IPS-18a (cell line): ENCODE measurements around the gene SAMD4B.
"Not testable (repeated sequence)": the region's sequence is repeated elsewhere in the genome, so short reads cannot be mapped to it uniquely, and the experiment has no call there.

Source experiments
- H3K27ac ChIP-seq: one replicate; pipeline ENCODE4 v1.5.1; 2013; ENCODE audit warnings: low read length
- H3K27me3 ChIP-seq: one replicate; pipeline ENCODE4 v1.6.1; 2013; ENCODE audit warnings: mild to moderate bottlenecking, low read length; ENCODE audit not compliant: control insufficient read depth, insufficient read depth
- H3K36me3 ChIP-seq: one replicate; pipeline ENCODE4 v1.6.1; 2013; ENCODE audit warnings: low read depth, low read length; ENCODE audit not compliant: control insufficient read depth
- H3K4me1 ChIP-seq: one replicate; pipeline ENCODE4 v1.6.1; 2013; ENCODE audit warnings: low read depth, low read length; ENCODE audit not compliant: control insufficient read depth
- H3K4me3 ChIP-seq: one replicate; pipeline ENCODE4 v1.5.1; 2013; ENCODE audit warnings: low read length
- H3K9ac ChIP-seq: one replicate; pipeline ENCODE4 v1.6.1; 2013; ENCODE audit warnings: mild to moderate bottlenecking, low read length, moderate library complexity
- H3K9me3 ChIP-seq: one replicate; pipeline ENCODE4 v1.6.1; 2013; ENCODE audit warnings: low read depth, low read length; ENCODE audit not compliant: control insufficient read depth

The SAMD4B gene

DNA sequence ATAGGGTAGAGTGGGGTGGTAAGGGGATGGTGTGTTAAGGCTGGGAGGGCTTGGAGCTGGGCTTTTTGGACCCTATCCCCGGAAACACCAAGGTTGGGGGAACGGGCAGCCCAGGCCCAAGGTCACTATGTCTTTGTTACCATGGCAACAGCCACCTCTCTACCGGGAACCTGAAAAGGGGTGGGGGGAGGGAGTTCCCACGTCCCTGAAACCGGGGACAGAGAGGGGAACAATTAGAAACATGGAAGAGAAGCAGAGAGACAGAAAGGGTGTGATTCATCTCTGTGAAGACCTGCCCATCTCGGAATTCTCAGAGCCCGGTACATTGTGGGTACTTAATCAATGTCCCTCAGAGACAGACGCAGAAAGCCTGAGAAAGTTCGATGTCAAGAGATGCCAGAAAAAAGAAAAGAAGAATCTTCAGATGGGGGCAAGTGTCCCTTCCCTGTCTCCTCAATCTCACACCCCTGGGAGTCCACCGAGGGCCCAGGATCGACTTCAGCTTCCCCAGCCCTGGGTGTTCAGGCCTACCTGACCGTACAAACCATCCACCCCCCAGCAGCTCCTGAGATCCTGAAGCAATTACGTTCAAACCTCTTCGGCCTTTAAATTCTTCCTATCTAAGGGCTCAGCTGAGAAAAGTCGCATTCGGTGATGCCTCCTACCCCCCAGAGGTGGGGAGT is 14.7 kb upstream of the SAMD4B start:
- no peak overlapping the region for H3K27ac ChIP-seq
- no peaks in the 10 kb centered on the region for H3K36me3 ChIP-seq
- no peaks in the 10 kb centered on the region for H3K9me3 ChIP-seq
- H3K9ac ChIP-seq: no peak overlapping the region
- H3K27me3 ChIP-seq: peaks cover 4% of the 10 kb centered on the region
- peaks cover 10% of the 10 kb centered on the region for H3K4me1 ChIP-seq
- no peak overlapping the region for H3K4me3 ChIP-seq

DNA sequence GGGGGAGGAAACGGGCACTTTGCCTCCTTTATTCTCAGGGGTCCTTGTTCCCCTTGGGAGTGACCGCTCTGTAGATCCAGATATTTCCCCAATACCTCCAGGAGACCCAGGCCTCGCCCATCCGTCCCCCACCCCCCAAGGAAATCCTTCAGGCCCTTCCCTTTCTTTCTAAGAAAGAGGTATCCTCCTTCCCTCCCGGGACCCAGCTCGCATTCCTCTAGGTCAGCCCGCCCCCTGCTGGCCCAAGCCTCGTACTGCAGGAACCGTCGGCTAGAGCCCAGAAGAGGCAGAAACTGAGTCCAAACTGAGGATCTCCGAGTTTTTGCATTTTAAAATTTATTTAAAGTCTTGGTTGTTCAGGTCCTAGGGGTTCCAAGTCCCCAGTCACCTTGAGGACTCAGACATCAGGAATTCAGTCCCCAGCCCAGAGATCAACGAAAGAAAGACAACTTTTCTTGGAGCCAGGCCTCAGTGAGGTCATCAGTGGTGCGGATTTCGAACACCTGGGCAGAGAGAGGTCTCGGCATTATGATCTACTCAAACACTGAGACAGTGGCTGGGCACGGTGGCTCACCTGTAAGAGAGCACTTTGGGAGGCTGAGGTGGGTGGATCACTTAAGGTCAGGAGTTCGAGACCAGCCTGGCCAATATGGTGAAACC is 14.0 kb upstream of the SAMD4B start:
- H3K4me1 ChIP-seq: peaks cover 10% of the 10 kb centered on the region
- no peak overlapping the region for H3K4me3 ChIP-seq
- H3K9ac ChIP-seq: no peak overlapping the region
- no peak overlapping the region for H3K27ac ChIP-seq
- H3K27me3 ChIP-seq: peaks cover 4% of the 10 kb centered on the region
- H3K9me3 ChIP-seq: no peaks in the 10 kb centered on the region
- no peaks in the 10 kb centered on the region for H3K36me3 ChIP-seq

DNA sequence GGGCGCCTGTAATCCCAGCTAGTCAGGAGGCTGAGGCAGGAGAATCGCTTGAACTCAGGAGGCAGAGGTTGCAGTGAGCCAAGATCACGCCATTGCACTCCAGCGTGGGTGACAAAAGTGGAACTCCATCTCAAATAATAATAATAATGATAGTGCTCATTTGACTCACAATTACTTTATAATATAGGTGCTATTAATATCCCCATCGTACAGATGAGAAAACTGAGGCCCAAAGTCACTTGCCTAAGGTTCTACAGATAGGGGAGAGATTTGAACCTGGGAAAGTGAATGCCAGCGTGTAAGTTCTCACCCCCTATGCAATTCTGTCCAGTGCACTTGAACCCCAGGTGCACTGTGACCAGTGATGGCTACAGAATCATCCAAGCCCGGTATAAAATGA is 12.3 kb upstream of the SAMD4B start:
- no peak overlapping the region for H3K4me3 ChIP-seq
- no peak overlapping the region for H3K27ac ChIP-seq
- no peaks in the 10 kb centered on the region for H3K9me3 ChIP-seq
- H3K36me3 ChIP-seq: no peaks in the 10 kb centered on the region
- peaks cover 4% of the 10 kb centered on the region for H3K27me3 ChIP-seq
- peaks cover 10% of the 10 kb centered on the region for H3K4me1 ChIP-seq
- H3K9ac ChIP-seq: no peak overlapping the region

DNA sequence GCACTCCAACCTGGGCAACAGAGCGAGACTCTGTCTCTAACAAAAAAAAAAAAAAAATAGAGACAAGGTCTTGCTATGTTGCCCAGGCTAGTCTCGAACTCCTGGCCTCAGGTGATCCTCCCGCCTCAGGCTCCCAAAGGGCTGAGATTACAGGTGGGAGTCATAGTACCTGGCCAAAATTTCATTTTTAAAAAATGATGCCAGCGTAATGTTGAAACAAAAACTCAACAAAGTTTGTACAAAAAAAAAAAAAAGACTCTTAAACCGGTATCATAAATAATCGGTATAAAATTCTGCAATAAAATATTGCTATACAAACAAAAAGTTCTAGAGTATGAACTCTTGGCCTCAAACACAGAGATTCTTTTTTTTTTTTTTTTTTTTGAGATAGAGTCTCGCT is 9.9 kb upstream of the SAMD4B start:
- Histone ChIP-seq H3K9me3 (no peaks in the 10 kb centered on the region), H3K36me3 (no peaks in the 10 kb centered on the region), H3K4me1 (peaks cover 7% of the 10 kb centered on the region), H3K9ac (no peak overlapping the region), H3K27ac (no peak overlapping the region), H3K4me3 (no peak overlapping the region), H3K27me3 (peaks cover 4% of the 10 kb centered on the region)

DNA sequence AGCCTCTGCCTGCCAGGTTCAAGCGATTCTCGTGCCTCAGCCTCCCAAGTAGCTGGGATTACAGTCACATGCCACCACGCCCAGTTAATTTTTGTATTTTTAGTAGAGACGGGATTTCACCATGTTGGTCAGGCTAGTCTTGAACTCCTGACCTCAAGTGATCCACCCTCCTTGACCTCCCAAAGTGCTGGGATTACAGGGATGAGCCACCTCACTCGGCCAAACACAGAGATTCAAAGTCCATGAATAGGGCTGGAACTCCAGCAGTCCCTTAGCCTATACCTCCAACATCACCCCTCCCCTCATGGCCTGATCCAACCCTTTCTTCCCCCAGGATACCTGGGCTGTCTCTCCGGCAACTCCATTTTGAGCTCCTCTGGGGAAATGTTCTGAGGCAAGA is 9.5 kb upstream of the SAMD4B start:
- not testable (repeated sequence) for H3K27me3 ChIP-seq, H3K4me1 ChIP-seq, H3K4me3 ChIP-seq

DNA sequence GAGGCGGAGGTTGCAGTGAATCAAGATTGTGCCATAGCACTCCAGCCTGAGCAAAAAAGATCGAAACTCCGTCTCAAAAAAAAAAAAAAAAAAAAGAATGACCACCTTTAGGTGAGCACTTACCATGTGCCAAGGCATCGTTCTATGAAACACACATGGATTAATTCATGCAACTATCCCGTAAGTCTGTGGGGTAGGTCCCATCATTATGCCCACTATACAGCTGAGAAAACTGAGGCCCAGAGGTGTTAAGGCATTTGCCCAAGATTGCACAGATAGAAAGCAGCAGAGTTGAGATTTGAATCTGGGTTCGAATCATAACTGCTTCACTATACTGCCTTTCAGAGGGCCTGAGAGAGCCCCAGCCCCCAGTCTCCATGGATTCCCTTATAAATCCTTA is 8.7 kb upstream of the SAMD4B start:
- no peaks in the 10 kb centered on the region for H3K9me3 ChIP-seq
- no peak overlapping the region for H3K4me3 ChIP-seq
- no peaks in the 10 kb centered on the region for H3K4me1 ChIP-seq
- H3K27me3 ChIP-seq: no peaks in the 10 kb centered on the region
- H3K36me3 ChIP-seq: no peaks in the 10 kb centered on the region
- H3K9ac ChIP-seq: no peak overlapping the region
- H3K27ac ChIP-seq: no peak overlapping the region

More for the DNA sequence above, 9.5 kb upstream of the SAMD4B start:
- not testable (repeated sequence) for H3K9ac ChIP-seq, H3K9me3 ChIP-seq, H3K27ac ChIP-seq, H3K36me3 ChIP-seq

DNA sequence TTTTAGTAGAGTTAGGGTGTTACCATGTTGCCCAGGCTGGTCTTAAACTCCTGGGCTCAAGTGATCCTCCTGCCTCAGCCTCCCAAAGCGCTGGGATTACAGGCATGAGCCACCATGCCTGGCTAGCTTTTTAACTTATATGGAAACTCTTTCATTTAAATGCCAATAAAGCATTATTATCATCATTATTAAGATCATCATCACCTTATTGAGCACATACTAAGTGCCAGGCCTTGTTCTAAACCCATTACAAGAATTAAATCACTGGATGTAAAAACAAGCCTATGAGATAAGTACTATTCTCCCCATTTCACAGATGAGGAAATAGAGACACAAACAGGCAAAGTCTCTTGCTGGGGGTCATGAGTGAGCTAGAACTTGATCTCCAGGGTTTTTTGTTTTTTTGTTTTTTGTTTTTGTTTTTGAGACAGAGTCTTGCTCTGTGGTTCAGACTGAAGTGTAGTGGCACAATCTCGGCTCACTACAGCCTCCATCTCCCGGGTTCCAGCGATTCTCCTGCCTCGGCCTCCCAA is 7.7 kb upstream of the SAMD4B start:
- no peaks in the 10 kb centered on the region for H3K27me3 ChIP-seq
- H3K4me1 ChIP-seq: no peaks in the 10 kb centered on the region
- no peaks in the 10 kb centered on the region for H3K9me3 ChIP-seq
- no peak overlapping the region for H3K4me3 ChIP-seq
- no peaks in the 10 kb centered on the region for H3K36me3 ChIP-seq
- no peak overlapping the region for H3K9ac ChIP-seq
- H3K27ac ChIP-seq: no peak overlapping the region

DNA sequence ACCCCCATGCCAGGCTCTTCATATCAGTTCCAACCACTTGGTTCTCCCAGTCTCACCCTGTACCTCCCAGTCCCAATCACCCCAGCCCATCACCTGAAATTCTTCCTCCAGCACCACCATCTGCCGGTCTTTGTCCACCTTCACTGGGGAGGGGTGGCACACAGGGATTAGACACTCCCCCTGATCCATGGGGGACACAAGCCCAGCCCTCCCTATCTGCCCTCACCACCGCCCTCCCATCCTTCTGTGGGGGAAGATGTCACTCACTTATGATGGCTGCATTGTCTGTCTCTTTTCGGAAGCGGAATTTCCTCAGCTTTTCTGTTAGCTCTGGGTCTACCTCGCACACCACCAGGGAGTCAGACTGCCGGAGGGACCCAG is 7.1 kb upstream of the SAMD4B start:
- Histone ChIP-seq H3K27me3 (no peaks in the 10 kb centered on the region), H3K27ac (no peak overlapping the region), H3K9ac (no peak overlapping the region), H3K4me1 (no peaks in the 10 kb centered on the region), H3K4me3 (no peak overlapping the region), H3K36me3 (no peaks in the 10 kb centered on the region), H3K9me3 (no peaks in the 10 kb centered on the region)

DNA sequence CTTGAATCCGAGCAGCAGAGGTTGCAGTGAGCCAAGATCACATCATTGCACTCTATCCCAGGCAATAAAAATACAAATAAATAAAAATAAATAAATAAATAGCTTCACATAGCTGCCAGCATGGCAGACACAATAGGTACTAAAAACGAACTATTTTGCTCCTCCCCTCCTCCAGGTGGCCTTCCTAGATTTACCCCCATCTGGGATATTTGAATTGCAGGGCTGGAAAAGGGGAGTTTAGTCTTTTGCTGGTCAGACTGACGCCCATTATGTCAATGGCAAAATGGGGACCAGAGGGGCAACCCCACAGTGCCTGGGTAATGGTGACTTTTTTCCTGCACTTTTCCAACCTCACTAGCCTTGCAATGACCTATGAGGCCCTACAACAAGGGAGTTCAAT is 5.7 kb upstream of the SAMD4B start:
- peaks cover 3% of the 10 kb centered on the region for H3K4me1 ChIP-seq
- H3K9ac ChIP-seq: no peak overlapping the region
- no peak overlapping the region for H3K27ac ChIP-seq
- no peaks in the 10 kb centered on the region for H3K9me3 ChIP-seq
- no peak overlapping the region for H3K4me3 ChIP-seq
- no peaks in the 10 kb centered on the region for H3K36me3 ChIP-seq
- H3K27me3 ChIP-seq: no peaks in the 10 kb centered on the region

DNA sequence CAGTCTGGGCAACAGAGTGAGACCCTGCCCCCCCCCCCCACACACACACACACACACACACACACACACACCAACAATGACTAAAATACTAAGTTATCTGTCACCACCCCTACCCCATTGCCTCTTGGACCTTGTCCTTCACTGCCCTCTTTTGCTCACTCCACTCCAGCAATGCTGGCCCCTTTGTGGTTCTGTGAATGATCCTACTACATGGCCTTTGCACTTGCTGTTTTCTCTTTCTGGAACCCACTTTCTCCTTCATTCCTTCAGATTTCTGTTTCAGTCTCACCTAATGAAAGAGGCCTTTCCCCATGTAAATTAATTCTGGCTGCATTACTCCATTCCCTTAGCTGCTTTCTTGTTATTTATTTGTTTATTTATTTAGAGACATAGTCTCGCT is 2.5 kb upstream of the SAMD4B start:
- Histone ChIP-seq H3K4me1 (peaks cover 10% of the 10 kb centered on the region), H3K9ac (no peak overlapping the region)

DNA sequence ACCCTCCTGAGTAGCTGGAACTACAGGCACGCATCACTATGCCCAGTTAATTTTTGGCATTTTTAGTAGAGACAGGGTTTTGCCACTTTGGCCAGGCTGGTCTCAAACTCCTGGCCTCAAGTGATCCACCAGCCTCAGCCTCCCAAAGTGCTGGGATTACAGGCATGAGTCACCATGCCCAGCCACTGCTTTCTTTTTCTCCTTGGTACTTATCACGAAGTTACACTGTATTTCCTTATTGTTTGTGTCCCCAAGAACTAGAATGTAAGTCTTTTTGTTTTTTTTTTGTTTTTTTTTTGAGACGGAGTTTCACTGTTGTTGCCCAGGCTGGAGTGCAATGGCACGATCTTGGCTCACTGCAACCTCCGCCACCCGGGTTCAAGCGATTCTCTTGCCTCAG is 2.1 kb upstream of the SAMD4B start:
- H3K9ac ChIP-seq, H3K36me3 ChIP-seq, H3K4me3 ChIP-seq, H3K27ac ChIP-seq, H3K27me3 ChIP-seq, H3K9me3 ChIP-seq: not testable (repeated sequence)
- H3K4me1 ChIP-seq: peaks cover 10% of the 10 kb centered on the region

More for the DNA sequence above, 2.5 kb upstream of the SAMD4B start:
- no peaks in the 10 kb centered on the region for H3K9me3 ChIP-seq
- H3K27ac ChIP-seq: no peak overlapping the region
- no peaks in the 10 kb centered on the region for H3K27me3 ChIP-seq
- H3K36me3 ChIP-seq: no peaks in the 10 kb centered on the region
- no peak overlapping the region for H3K4me3 ChIP-seq
